Measurements from ENCODE around the gene CEMIP.

The CEMIP gene

DNA sequence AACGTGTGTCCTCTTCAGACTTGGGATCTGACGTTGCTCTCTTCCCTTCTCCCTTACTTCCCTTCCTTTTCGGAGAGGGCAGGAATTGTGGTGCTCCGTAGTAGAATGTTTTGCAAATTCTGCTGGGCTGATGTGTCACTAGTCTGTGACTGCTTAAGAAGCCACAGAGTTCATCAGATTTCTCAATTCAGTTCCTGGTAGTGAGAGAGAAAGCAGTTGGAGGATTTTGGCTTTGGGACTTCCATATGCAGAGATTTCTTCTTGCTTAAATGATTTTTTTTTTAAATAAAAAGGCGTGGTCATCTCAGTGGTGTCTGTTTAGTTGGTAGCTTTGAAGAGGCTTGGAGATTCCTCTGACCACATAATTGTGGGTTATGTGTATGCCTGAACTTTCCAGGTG is 10.1 kb downstream of the CEMIP start:
- no peak for DNase-seq

GRCh38 chr15:80789796-80790195 is 10.6 kb downstream of the CEMIP start:
- no peak for DNase-seq

DNA sequence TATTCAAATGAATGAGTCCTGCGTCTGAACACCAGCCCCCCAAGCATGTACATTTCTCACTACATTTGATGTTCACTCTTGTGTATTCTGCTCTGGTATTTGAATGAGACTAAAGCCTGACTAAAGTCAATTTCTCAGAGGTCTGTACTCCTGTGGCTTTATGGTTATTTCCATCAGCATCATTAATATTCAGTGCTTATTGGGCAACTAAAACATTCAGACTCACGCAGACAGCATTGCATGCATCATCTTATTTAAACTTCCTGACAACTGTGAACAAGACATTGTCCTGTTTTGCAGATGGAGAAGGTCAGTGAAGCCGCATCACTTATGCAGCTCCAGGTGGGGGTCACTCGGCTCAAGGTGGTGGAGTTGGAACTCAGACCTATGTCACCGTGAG is 11.1 kb downstream of the CEMIP start:
- DNase-seq: no peak

GRCh38 chr15:80791004-80791403 is 11.8 kb downstream of the CEMIP start:
- DNase-seq: no peak

DNA sequence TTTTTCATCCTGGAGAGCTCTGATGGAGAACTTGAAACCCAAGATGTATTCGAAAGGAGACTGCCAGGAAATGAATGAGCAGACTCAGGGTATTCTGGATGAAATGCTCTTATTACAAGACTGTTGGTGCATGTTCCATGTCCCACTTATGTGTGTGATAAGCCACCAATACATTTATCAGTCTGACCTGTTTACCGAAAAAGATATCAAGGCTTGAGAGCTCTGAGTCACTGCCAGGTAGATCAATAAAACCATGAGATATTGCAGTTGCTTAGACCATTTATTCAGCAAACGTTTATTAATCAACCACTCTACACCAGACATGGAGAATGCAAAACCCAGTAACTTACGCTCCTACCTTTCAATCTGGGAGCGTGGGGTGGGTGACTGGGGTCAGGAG is 17.2 kb downstream of the CEMIP start:
- no peak for DNase-seq

DNA sequence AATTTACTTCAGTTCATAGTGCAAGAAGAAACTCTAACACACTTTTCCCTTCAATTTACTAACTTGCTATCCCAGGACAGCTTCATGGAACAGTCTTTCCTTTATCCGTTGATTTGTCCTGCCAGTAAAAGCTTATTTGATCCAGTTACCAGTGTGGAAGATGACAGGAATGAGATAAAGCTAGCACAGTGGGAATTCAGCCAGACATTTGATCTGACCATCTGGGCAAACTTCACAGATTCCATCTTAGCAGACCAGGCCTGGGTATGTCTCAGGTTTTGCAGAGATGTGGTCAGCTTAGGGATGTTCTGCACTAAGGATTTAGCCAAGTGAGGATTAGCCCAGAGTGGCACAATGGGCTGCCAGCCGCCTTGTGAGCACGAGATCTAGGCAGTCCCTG is 19.7 kb downstream of the CEMIP start:
- DNase-seq: no peak

GRCh38 chr15:80800067-80800466 is 20.9 kb downstream of the CEMIP start:
- no peak for DNase-seq

- DNase-seq: peak; percentile 68
Measured at GRCh38 chr15:80801891-80802680, 22.9 kb downstream of the CEMIP start.

- DNase-seq: no peak
Measured at GRCh38 chr15:80803580-80804525, 24.7 kb downstream of the CEMIP start.

DNA sequence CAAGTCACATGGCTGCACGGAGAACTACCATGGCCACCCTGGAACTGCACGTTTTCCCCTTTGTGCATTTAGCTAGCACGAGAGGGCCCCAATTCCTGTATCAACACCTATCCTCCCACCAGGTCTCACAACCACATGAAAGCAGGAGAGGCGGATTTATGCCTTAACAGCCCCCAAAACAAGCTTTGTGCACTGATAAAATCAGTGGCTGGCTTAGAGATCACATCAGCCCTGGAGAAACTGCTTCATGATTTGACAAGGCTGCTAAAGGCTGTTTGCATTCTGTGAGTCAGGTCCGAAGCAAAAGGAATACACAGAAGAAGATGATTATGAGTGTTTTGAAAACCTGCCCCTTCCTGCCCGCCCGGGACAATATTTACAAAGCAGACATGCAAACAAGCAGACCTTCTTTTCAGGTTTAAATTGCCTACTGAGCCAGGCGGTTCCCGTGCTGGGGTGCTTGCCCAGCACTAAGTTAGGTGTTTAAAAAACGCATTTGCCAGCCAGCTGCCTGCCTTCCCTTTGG is 25.9 kb downstream of the CEMIP start:
- no peak for DNase-seq

GRCh38 chr15:80811781-80812315 is 32.7 kb downstream of the CEMIP start:
- no peak for DNase-seq

DNA sequence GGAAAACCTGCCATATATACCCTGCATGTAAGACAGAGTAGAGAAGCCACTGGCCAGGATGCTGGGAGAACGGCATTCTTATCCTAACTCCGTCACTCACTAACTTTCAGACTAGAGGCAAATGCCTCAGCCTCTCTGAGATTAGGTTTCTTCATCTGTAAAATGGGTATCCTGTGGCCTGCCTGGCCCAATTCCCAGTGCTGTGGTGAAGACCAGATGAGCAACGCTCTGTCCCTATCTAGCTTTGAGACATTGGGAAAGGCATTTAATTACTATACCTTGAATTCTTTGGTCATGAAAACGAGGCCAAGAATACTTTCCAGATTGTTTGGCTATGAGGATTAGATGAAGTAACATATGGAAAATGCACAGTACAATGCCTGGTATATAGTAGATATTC is 35.9 kb downstream of the CEMIP start:
- no peak for DNase-seq

DNA sequence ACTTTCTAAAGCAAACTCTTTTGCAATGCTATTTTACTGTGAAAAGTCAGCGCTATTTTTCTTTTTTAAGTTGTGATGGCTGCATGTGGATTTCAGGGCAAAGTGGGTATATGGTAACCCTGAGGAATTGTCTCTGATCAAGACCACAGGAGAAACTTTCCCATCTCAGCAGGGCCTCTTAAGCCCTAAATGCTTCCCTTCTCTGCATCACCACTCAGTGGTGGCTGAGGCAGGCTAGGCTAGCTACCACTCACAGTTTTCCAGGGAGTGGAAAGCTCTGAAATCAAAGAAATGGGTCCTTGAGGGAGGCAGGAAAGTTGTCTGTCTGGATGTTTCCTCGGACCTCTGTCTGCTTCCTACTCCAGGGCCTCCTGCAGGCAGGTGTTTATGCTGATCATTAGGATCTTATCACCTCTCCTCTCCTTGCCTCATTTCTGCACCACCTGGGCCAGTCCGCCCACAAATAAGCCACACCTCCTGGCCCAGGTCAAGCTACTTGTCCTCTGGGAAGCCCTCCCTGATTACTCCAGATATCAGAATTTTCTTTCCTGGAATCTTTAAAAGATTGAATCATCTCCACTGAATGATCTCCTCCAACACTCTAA is 37.0 kb downstream of the CEMIP start:
- no peak for DNase-seq

GRCh38 chr15:80816936-80817335 is 37.8 kb downstream of the CEMIP start:
- DNase-seq: no peak

GRCh38 chr15:80817901-80818300 is 38.7 kb downstream of the CEMIP start:
- no peak for DNase-seq

DNA sequence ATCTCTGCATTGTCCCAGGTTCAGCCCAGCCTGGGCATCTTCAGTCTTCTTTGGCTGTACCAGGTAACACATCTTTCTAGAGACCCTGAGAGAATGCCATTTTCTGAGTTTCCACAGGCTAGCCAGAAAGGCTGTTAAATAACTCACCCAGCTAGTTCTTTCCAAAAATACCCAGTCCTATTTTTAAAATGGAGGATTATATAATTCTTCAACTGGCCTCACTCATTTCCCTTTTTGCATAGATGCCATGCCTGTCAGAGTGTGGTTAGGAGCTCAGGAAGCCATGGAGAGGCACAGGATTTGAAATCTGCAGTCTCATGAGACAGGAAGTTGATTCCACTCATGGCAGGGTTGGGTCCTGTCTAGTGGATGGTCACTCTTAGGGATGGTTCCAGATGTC is 39.8 kb downstream of the CEMIP start:
- DNase-seq: no peak

DNA sequence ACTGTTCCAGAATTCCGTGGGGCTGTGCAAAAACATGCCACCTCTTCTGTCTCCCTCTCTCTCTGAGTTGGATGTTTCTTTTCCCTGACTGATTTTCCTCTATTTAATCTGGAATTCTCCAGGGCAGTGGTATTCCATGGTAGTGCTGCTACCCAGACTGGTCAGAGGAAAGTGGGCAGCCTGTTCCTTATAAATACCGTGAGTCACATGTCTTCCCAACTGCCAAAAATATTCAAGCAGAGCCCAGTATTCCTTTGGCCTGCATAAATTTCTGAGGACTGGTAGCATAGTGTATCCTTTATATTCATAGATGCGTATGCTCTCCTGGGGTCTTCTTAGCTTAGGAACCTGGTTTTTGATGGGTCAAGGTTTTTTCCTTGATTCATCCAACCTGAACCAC is 40.9 kb downstream of the CEMIP start:
- DNase-seq: no peak

DNA sequence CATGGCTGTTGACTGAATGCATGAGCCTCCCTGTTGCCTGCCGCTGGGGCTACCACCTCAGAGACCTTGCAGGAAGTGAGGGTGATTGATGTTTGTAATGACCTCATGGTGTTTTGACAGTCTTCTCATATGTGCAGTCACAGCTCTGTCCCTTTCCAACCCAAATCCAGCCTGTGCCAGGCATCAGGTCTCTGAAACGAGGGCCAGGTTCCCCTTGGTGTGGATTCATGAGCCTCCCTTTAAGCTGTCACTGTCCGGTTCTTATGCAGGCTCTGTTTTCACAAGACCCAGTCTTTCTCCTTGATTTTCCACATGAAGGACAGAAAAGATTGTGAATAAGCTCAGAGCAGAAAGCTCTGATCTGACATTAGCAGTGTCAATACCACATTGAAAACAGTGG is 43.1 kb downstream of the CEMIP start:
- no peak for DNase-seq

DNA sequence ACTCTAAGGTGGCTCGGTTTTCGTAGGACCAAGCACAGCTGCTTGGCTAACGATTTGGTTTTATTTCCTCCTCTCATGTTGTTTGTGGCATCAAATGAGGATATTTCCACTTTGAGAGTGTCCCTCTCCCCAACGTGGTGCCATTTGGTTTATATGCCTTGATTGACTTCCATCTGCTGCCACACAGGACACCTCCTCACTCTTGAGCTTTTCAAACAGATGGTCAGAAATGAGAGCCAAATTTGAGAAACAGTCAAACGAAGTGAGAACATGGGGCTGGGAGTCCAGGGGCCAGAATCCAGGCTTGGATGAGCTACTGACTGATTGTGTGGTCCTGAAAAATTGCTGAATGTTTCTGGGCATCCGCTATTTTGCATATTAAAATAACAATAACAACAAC is 43.5 kb downstream of the CEMIP start:
- no peak for DNase-seq

GRCh38 chr15:80823120-80823519 is 44.0 kb downstream of the CEMIP start:
- no peak for DNase-seq

DNA sequence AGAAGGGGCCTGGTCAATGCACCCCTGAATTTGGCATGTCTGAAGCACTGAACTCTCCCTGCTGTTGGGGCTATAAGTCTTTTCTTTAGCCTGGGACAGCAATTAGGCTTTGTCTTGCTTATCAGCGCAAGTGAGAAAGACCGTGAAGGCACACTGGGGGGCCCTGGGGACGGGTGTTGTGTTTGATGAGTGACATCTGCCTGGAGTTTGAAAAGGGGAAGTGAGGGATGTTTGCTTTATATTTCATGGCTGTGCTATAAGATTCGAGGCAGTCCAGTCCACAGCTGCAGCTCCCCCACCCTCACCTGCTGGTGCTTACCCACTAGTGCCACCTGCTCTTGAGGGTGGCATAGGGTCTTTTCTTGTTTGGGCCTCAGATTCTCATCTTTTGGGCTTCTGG is 44.8 kb downstream of the CEMIP start:
- no peak for DNase-seq

DNA sequence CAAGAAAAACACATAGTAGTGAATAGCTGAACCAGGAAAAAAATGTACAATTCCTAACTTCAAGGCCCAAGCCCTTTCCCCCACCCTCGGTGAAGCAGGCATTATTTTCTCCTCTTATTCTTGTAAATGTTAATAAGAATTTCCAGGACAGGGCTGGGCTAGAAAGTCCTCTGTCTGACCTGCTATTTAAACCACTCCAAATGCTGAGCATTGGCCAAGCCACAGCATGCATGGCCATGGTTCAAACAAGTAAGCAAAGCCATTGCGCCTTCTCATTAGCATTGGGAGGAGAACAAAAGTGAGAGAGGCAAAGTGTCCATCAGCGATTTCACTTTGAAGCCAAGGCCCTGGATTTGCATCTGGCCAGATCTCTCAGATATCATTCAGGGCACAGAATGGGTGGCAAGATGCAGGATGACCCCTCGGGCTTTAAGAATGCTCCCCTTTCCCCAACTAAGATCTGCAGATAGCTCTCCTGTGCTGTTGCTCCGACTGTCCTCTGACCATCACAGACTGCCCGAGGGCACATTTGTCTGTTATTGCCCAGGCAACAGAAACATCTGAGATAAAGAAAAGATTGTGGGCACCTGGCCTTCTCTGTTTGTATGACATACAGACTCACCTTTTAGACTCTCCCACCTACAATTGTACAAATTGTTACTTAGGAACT is 46.3 kb downstream of the CEMIP start:
- no peak for DNase-seq

- DNase-seq: no peak
Measured at GRCh38 chr15:80828796-80829195, 49.6 kb downstream of the CEMIP start.
